HG03025 (cell line): ENCODE data around the gene ZBTB17.
"Not testable (repeated sequence)": the region's sequence is repeated elsewhere in the genome, so short reads cannot be mapped to it uniquely, and the experiment has no call there.

Source experiments
- ATAC-seq: cut with Tn5 transposase; IDR thresholded peaks from one replicate; pipeline ENCODE4 v1.9.1; 2021; ENCODE audit warnings: mild to moderate bottlenecking, moderate library complexity; ENCODE audit not compliant: unreplicated experiment, low FRiP score

Gene ZBTB17

GRCh38 chr1:15975805-15976680 is at the start of gene ZBTB17:
Gene ZBTB17 (minus strand): TSS chr1:15976101. CDS start chr1:15948495, 27,606 bp downstream.
- peak; percentile 71 for ATAC-seq

GRCh38 chr1:16023050-16023653 is 47.3 kb upstream of the ZBTB17 start:
- no peak for ATAC-seq

GRCh38 chr1:16022393-16022792 is 46.5 kb upstream of the ZBTB17 start:
- no peak for ATAC-seq

GRCh38 chr1:16021681-16022080 is 45.8 kb upstream of the ZBTB17 start, which contains the start of gene CLCNKA:
Gene CLCNKA (plus strand): TSS chr1:16022036. CDS start chr1:16022620, 584 bp downstream.
- no peak for ATAC-seq

- ATAC-seq, result not testable (repeated sequence)
Observed at GRCh38 chr1:16020878-16021277, 45.0 kb upstream of the ZBTB17 start.

GRCh38 chr1:16020325-16020724 is 44.4 kb upstream of the ZBTB17 start:
- ATAC-seq, result no peak

- no peak for ATAC-seq
Observed at GRCh38 chr1:16019644-16020277, 43.9 kb upstream of the ZBTB17 start.

- no peak for ATAC-seq
Observed at GRCh38 chr1:16018749-16019643, 43.1 kb upstream of the ZBTB17 start.

GRCh38 chr1:16018308-16018707 is 42.4 kb upstream of the ZBTB17 start:
- ATAC-seq, result no peak

- no peak for ATAC-seq
Observed at GRCh38 chr1:16017461-16018303, 41.8 kb upstream of the ZBTB17 start, which contains the start of gene HSPB7. Gene HSPB7 (minus strand): TSS chr1:16018043. CDS start chr1:16017963, 80 bp downstream.

- ATAC-seq, result no peak
Observed at GRCh38 chr1:16017076-16017460, 41.2 kb upstream of the ZBTB17 start.

GRCh38 chr1:16015960-16016901 is 40.3 kb upstream of the ZBTB17 start:
- ATAC-seq, result no peak

- ATAC-seq, result no peak
Observed at GRCh38 chr1:16015491-16015890, 39.6 kb upstream of the ZBTB17 start.

- no peak for ATAC-seq
Observed at GRCh38 chr1:16014509-16015482, 38.9 kb upstream of the ZBTB17 start.

- ATAC-seq, result no peak
Observed at GRCh38 chr1:16013908-16014258, 38.0 kb upstream of the ZBTB17 start.

- no peak for ATAC-seq
Observed at GRCh38 chr1:16013220-16013907, 37.5 kb upstream of the ZBTB17 start.
